Adrenal gland (tissue), 5 donors: Measurements from ENCODE around the gene SLC6A18.

Experiments used
- POLR2A ChIP-seq, 2 donors: fragments of 450-650 bp; IDR thresholded peaks; one replicate each; pipeline ENCODE4 v1.6.1; 2017; ENCODE audit warnings: antibody characterized with exemption in 2 of 2, mild to moderate bottlenecking in 2 of 2, moderate library complexity in 1 of 2
- TF ChIP-seq, protein P1 (sequence below), 6 experiments: fragments of 450-650 bp in 4 of 6; fragments of 200-600 bp in 2 of 6; sonication (generic) in 1 of 6; IDR thresholded peaks; 1 replicate in 5 of 6; 2 replicates in 1 of 6; pipeline versions ENCODE4 v1.5.1 to v1.8.0; 2016 to 2021; ENCODE audit warnings: antibody characterized with exemption in 6 of 6, mild to moderate bottlenecking in 2 of 6, moderate library complexity in 1 of 6
- donor health status: DM: no; HTN: no; CAD: no.

- TF ChIP-seq POLR2A (IDR thresholded peaks at IDR 0.05), result no peak
- TF ChIP-seq, protein P1, sequence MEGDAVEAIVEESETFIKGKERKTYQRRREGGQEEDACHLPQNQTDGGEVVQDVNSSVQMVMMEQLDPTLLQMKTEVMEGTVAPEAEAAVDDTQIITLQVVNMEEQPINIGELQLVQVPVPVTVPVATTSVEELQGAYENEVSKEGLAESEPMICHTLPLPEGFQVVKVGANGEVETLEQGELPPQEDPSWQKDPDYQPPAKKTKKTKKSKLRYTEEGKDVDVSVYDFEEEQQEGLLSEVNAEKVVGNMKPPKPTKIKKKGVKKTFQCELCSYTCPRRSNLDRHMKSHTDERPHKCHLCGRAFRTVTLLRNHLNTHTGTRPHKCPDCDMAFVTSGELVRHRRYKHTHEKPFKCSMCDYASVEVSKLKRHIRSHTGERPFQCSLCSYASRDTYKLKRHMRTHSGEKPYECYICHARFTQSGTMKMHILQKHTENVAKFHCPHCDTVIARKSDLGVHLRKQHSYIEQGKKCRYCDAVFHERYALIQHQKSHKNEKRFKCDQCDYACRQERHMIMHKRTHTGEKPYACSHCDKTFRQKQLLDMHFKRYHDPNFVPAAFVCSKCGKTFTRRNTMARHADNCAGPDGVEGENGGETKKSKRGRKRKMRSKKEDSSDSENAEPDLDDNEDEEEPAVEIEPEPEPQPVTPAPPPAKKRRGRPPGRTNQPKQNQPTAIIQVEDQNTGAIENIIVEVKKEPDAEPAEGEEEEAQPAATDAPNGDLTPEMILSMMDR (IDR thresholded peaks at IDR 0.05), result no peak
These were observed 28.4 kb downstream of the SLC6A18 start for GRCh38 chr5:1253456-1254105.
